ENCODE data around the gene ZNF385B.

The ZNF385B gene

GRCh38 chr2:179512281-179513035 is 349.0 kb downstream of the ZNF385B start:
- TF ChIP-seq ZNF658 (tag by site-specific recombination; IDR thresholded peaks at IDR 0.05) (no peak), ZNF148 (tag by site-specific recombination; IDR thresholded peaks at IDR 0.05; ENCODE audit: borderline replicate concordance) (no peak), ZNF660 (tag by site-specific recombination; IDR thresholded peaks at IDR 0.05) (no peak), PRDM4 (tag by site-specific recombination; IDR thresholded peaks at IDR 0.05) (no peak), KLF8 (tag by site-specific recombination; IDR thresholded peaks at IDR 0.05) (no peak), ZNF37A (tag by site-specific recombination; IDR thresholded peaks at IDR 0.05) (no peak), ZNF266 (tag by site-specific recombination; IDR thresholded peaks at IDR 0.05; ENCODE audit: low read depth) (no peak), ZNF558 (tag by site-specific recombination; IDR thresholded peaks at IDR 0.05) (no peak), ZSCAN30 (tag by site-specific recombination; IDR thresholded peaks at IDR 0.05) (no peak)
- Histone ChIP-seq H3K4me3 (ENCODE audit: low read depth, low read length) (no peak overlapping the region), H3K27ac (ENCODE audit: extremely low read depth, low read depth, low read length) (no peak overlapping the region), H3K4me1 (ENCODE audit: control insufficient read depth, insufficient read depth, low read length) (no peaks in the 10 kb centered on the region), H3K36me3 (ENCODE audit: control insufficient read depth in 2 of 2, insufficient read depth in 1 of 2, low read length in 2 of 2) (no peaks in the 10 kb centered on the region), H3K9me3 (ENCODE audit: control insufficient read depth, insufficient read depth, low read depth, low read length) (no peaks in the 10 kb centered on the region)
- ChIA-PET CTCF (no interaction called here), POLR2A (no interaction called here)

- Histone ChIP-seq H3K4me1 (ENCODE audit: control insufficient read depth, insufficient read depth, low read length) (no peaks in the 10 kb centered on the region), H3K9me3 (ENCODE audit: control insufficient read depth, insufficient read depth, low read depth, low read length) (no peaks in the 10 kb centered on the region), H3K4me3 (ENCODE audit: low read depth, low read length) (no peak overlapping the region), H3K36me3 (ENCODE audit: control insufficient read depth in 2 of 2, insufficient read depth in 1 of 2, low read length in 2 of 2) (no peaks in the 10 kb centered on the region), H3K27ac (ENCODE audit: extremely low read depth, low read depth, low read length) (no peak overlapping the region)
- TF ChIP-seq ZFP37 (tag by site-specific recombination; IDR thresholded peaks at IDR 0.05) (no peak), ZNF175 (tag by site-specific recombination; IDR thresholded peaks at IDR 0.05) (no peak), YY1 (tag by site-specific recombination; IDR thresholded peaks at IDR 0.05) (no peak), ZNF19 (tag by site-specific recombination; IDR thresholded peaks at IDR 0.05; ENCODE audit: low read depth) (no peak), ZNF174 (tag by site-specific recombination; IDR thresholded peaks at IDR 0.05) (no peak), ZNF561 (tag by site-specific recombination; IDR thresholded peaks at IDR 0.05; ENCODE audit: borderline replicate concordance) (no peak), ZNF335 (tag by site-specific recombination; conservative IDR thresholded peaks at IDR 0.05) (no peak), SP7 (tag by site-specific recombination; IDR thresholded peaks at IDR 0.05) (no peak), ZNF157 (tag by site-specific recombination; IDR thresholded peaks at IDR 0.05) (no peak), INSM2 (tag by site-specific recombination; IDR thresholded peaks at IDR 0.05) (no peak), KLF16 (tag by site-specific recombination; IDR thresholded peaks at IDR 0.05) (no peak), ZNF23 (tag by site-specific recombination; IDR thresholded peaks at IDR 0.05; ENCODE audit: borderline replicate concordance) (no peak), TCF7L2 (IDR thresholded peaks at IDR 0.05; ENCODE audit: borderline replicate concordance, low read depth, low read length) (no peak)
- ChIA-PET CTCF (no interaction called here), POLR2A (no interaction called here)
These were observed 350.2 kb downstream of the ZNF385B start for GRCh38 chr2:179511105-179511789.
